Right cardiac atrium (tissue), 5 donors: ENCODE results near the gene TNFRSF1B. TPM values are rescaled to one million over a fixed set of nuclear protein-coding genes. Genes with fewer than 3 reads are reported as not detected.

Experiments
- ATAC-seq, 2 donors: fragments of 200-7000 bp; cut with Tn5 transposase; one replicate each; pipeline versions ENCODE4 v1.8.0 to v1.9.1; 2020; ENCODE audit warnings: moderate library complexity in 2 of 2, mild to moderate bottlenecking in 1 of 2
- DNase-seq, 3 donors: peaks; one replicate each; pipeline ENCODE4 v3.0.0-alpha.2; 2020
- H3K27ac ChIP-seq: one replicate; pipeline ENCODE4 v1.5.1; 2013; ENCODE audit warnings: mild to moderate bottlenecking, low read length, control low read depth, moderate library complexity
- H3K27me3 ChIP-seq: one replicate; pipeline ENCODE4 v1.6.1; 2013; ENCODE audit not compliant: control insufficient read depth, insufficient read depth
- H3K4me1 ChIP-seq: one replicate; pipeline ENCODE4 v1.6.1; 2013; ENCODE audit warnings: low read length; ENCODE audit not compliant: control insufficient read depth, insufficient read depth
- H3K4me3 ChIP-seq: one replicate; pipeline ENCODE4 v1.5.1; 2013; ENCODE audit warnings: low read length, control low read depth
- H3K9me3 ChIP-seq: one replicate; pipeline ENCODE4 v1.6.1; 2013; ENCODE audit warnings: low read length; ENCODE audit not compliant: control insufficient read depth
- WGBS: extraction: QIAGEN DNeasy Blood & Tissue Kit; methylation state at CpG from one replicate; pipeline ENCODE4 v1.1.7; 2013; 5-methylcytosine and 5-hydroxymethylcytosine counted together
- intact Hi-C, 4 donors: fragments of 100-400 bp; cut with DNase I; formaldehyde crosslinking; loops; one replicate each; pipeline versions ENCODE4 v1.11.0 to v1.14.0; 2022 to 2023
- microRNA-seq, 2 donors: library from miRNA; unstranded; fragments of <30 nt; microRNA quantifications; one replicate each; pipeline ENCODE4 v1.2.0, GENCODE V29; 2020 to 2021
- polyA plus RNA-seq: library from polyadenylated mRNA; stranded (reverse); fragments of 200-250 nt; gene quantifications from one replicate; pipeline ENCODE4 v1.2.3, GENCODE V29; 2013
- total RNA-seq, 4 donors: library from RNA; stranded (reverse); fragmentation: NEBNext Ultra II Directional; extraction: Animal tissue kit (Norgen Biotek cat#: 25700); gene quantifications; one replicate each; pipeline ENCODE4 v1.2.1, GENCODE V29; 2021
- donor health status: healthy with polysubstance abuse.
- donor health status: DM: no; HTN: yes; CAD: no.
- donor health status: DM: no; HTN: no; CAD: no.
- donor health status: DM: no; HTN: yes; CAD: no; lungs with severe emphysema.
- donor health status: DM: yes; HTN: yes; CAD: no.

The TNFRSF1B gene
- total and polyA plus RNA-seq, 5 donors: 11.6 to 25.4 (median 18.5) TPM

DNA sequence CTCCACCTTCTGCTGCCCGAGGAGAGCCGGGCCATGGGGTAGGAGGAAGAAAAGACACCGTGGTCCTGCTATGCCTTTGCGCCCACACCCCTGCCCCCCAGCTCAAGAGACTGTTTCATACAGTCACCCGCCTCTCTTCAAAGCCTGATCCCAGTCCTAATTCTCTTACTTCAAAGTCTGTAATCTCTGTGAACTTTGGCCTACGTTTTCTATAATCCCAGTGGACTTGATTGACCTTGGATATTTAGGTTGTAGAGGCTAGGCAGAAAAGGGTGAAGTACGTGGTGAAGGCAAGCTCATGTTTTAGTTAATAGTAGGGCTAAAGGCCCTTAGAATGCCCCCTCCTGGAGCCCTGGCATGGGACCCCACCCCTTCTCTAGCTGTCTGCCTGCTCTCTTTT, 91.5 kb downstream of the TNFRSF1B start:
- intact Hi-C loops: no loop called here
- Histone ChIP-seq H3K9me3 (no peaks in the 10 kb centered on the region), H3K4me1 (no peaks in the 10 kb centered on the region), H3K4me3 (no peak overlapping the region), H3K27ac (no peak overlapping the region), H3K27me3 (no peaks in the 10 kb centered on the region)
- DNase-seq (no peak), ATAC-seq (no peak)
- 83% methylated on average over 7 of the region's 7 CpGs for WGBS

Small RNA genes within 50 kb of the gene (microRNA-seq; reads per million reads assigned to microRNA genes)
- 0 reads per million in 2 donors for gene MIR4632
- gene MIR7846: 0 to 0.42 reads per million in 2 donors

Other genes starting within 250 kb of the TNFRSF1B start
- gene KIAA2013, start 240.6 kb upstream of the TNFRSF1B start, total RNA-seq: 10 to 100 TPM; 34.6 to 38.1 (median 36.3) TPM
- gene KIAA2013, start 240.6 kb upstream of the TNFRSF1B start, polyA plus RNA-seq: 37.3 TPM
- 10 to 100 TPM; 49.5 to 77.8 (median 63.1) TPM for gene PLOD1, start 232.3 kb upstream of the TNFRSF1B start, total RNA-seq
- 51.0 TPM for gene PLOD1, start 232.3 kb upstream of the TNFRSF1B start, polyA plus RNA-seq
- gene MFN2, start 186.5 kb upstream of the TNFRSF1B start, total RNA-seq: 100 to 1,000 TPM; 386 to 449 (median 419) TPM
- gene MFN2, start 186.5 kb upstream of the TNFRSF1B start, polyA plus RNA-seq: 237 TPM
- 10 to 100 TPM in 3 of 4 donors, 1 to 10 TPM in 1; 8.5 to 16.4 (median 12.5) TPM for gene MIIP, start 147.5 kb upstream of the TNFRSF1B start, total RNA-seq
- 12.5 TPM for gene MIIP, start 147.5 kb upstream of the TNFRSF1B start, polyA plus RNA-seq
- 1 to 10 TPM; 1.5 to 4.3 (median 2.5) TPM for gene TNFRSF8, start 103.7 kb upstream of the TNFRSF1B start, total RNA-seq
- 2.6 TPM for gene TNFRSF8, start 103.7 kb upstream of the TNFRSF1B start, polyA plus RNA-seq
- 10 to 100 TPM; 45.9 to 56.4 (median 55.2) TPM for gene VPS13D, start 63.0 kb downstream of the TNFRSF1B start, total RNA-seq
- 25.8 TPM for gene VPS13D, start 63.0 kb downstream of the TNFRSF1B start, polyA plus RNA-seq